SU-DHL-6 (cell line): ENCODE measurements around the gene DRC7.

ENCODE experiments used
- CTCF ChIP-seq: fragments of 200-600 bp; sonication (generic); IDR thresholded peaks from one replicate; pipeline ENCODE4 v1.5.1; 2017; ENCODE audit warnings: antibody characterized with exemption, mild to moderate bottlenecking, low read length, moderate library complexity; ENCODE audit not compliant: insufficient read depth, poor library complexity, severe bottlenecking
- EZH2phosphoT487 ChIP-seq: fragments of 200-600 bp; sonication (generic), shearing (Covaris generic); conservative IDR thresholded peaks from 2 replicates; pipeline ENCODE4 v1.6.1; 2018; ENCODE audit warnings: mild to moderate bottlenecking, antibody characterized with exemption, low read length, moderate library complexity, mixed read lengths

- no peak for TF ChIP-seq CTCF
- TF ChIP-seq EZH2phosphoT487 = no peak
Observed at GRCh38 chr16:57725151-57725550, 30.5 kb downstream of the DRC7 start.
